Stomach (tissue), 9 donors: Measurements from ENCODE around the gene CDH16. TPM values are rescaled to one million over a fixed set of nuclear protein-coding genes. Genes with fewer than 3 reads are reported as not detected.

Source experiments
- DNase-seq, 2 donors: peaks; one replicate each; pipeline versions ENCODE4 v3.0.0 to v3.0.0-alpha.2; 2013 to 2019
- H3K27ac ChIP-seq, 5 donors: fragments of 200-600 bp in 4 of 5; sonication (generic) in 4 of 5; one replicate each; pipeline ENCODE4 v1.5.1; 2013 to 2019; ENCODE audit warnings: mild to moderate bottlenecking in 1 of 5, moderate library complexity in 1 of 5
- H3K27me3 ChIP-seq, 3 donors: fragments of 200-600 bp; sonication (generic); one replicate each; pipeline ENCODE4 v1.5.1; 2017 to 2019; ENCODE audit warnings: mixed run types in 1 of 3
- H3K36me3 ChIP-seq, 4 donors: fragments of 200-600 bp; sonication (generic); 1 replicate in 3 of 4; 2 replicates in 1 of 4; pipeline ENCODE4 v1.5.1; 2016 to 2019
- H3K4me1 ChIP-seq, 4 donors: fragments of 200-600 bp; sonication (generic); one replicate each; pipeline ENCODE4 v1.5.1; 2016 to 2019
- H3K4me3 ChIP-seq, 4 donors: fragments of 200-600 bp; sonication (generic) in 3 of 4; one replicate each; pipeline ENCODE4 v1.5.1; 2016 to 2019; ENCODE audit warnings: mild to moderate bottlenecking in 1 of 4
- H3K9me3 ChIP-seq, 4 donors: fragments of 200-600 bp; sonication (generic); one replicate each; pipeline ENCODE4 v1.5.1; 2016 to 2019
- CTCF ChIP-seq, 7 experiments: fragments of 450-650 bp in 4 of 7; fragments of 200-600 bp in 3 of 7; sonication (generic) in 3 of 7; IDR thresholded peaks; one replicate each; pipeline ENCODE4 v1.5.1; 2016 to 2019; ENCODE audit warnings: antibody characterized with exemption in 7 of 7, control low read depth in 2 of 7, mild to moderate bottlenecking in 1 of 7
- EP300 ChIP-seq: sonication (generic); formaldehyde crosslinking; IDR thresholded peaks from one replicate; pipeline ENCODE4 v1.6.1; 2017; ENCODE audit warnings: antibody characterized with exemption
- POLR2A ChIP-seq, 4 donors: fragments of 450-650 bp; IDR thresholded peaks; one replicate each; pipeline ENCODE4 v1.6.1; 2016; ENCODE audit warnings: antibody characterized with exemption in 4 of 4, control low read depth in 2 of 4, mild to moderate bottlenecking in 1 of 4, moderate library complexity in 1 of 4
- POLR2AphosphoS5 ChIP-seq, 3 donors: sonication (generic); formaldehyde crosslinking; IDR thresholded peaks; one replicate each; pipeline ENCODE4 v1.6.1; 2016; ENCODE audit warnings: antibody characterized with exemption in 3 of 3
- WGBS, 5 donors: extraction: QIAGEN DNeasy Blood & Tissue Kit in 3 of 5; methylation state at CpG; one replicate each; pipeline versions ENCODE4 v1.1.5 to v1.1.7; 2013 to 2018; 5-methylcytosine and 5-hydroxymethylcytosine counted together
- intact Hi-C: fragments of 100-400 bp; cut with DNase I; formaldehyde crosslinking; loops from one replicate; pipeline ENCODE4 v1.15.1; 2023; ENCODE audit warnings: low total_unique reads
- polyA plus RNA-seq, 3 donors: library from polyadenylated mRNA; stranded (reverse); fragments of 200-250 nt; gene quantifications; one replicate each; pipeline ENCODE4 v1.2.3, GENCODE V29; 2013
- total RNA-seq, 5 donors: library from RNA; depleted of rRNA; stranded (reverse); fragments of >200 nt; gene quantifications; one replicate each; pipeline versions ENCODE4 v1.1.0 to v1.2.3, GENCODE V29; 2014 to 2016
- donor health status: healthy with polysubstance abuse.
- donor health status: Bipolar disorder and iron deficiency.
- donor health status: healthy.

The CDH16 gene
- total and polyA plus RNA-seq, 8 donors, result 0.14 to 2.3 (median 1.1) TPM; not detected in 5

DNA sequence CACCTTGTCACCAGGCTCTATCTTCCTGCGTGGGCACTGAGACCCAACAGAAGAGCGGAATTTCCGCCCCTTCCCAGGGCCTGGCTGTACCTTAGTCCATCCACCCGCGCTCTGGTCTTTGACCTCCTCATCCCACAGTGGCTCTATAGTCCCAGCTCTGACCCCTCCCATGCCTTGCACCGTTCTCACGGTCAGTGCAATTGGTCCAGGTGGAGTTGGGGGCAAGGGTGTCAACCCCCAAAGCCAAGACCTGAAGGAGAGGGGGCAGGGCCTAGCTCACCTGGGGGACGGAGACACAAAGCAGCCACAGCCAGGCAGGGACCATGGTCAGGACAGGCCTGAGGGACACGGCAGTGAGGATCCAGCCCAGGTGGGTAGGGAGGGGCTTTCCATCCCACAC, 944 bp downstream of the CDH16 start:
- H3K36me3 ChIP-seq, result peaks cover 0 to 8% (median 0%) of the 10 kb centered on the region in 4 donors
- TF ChIP-seq POLR2AphosphoS5 (IDR thresholded peaks at IDR 0.05) (no peak), CTCF (IDR thresholded peaks at IDR 0.05) (no peak), EP300 (no peak), POLR2A (IDR thresholded peaks at IDR 0.05) (no peak)
- intact Hi-C loops, result no loop called here
- no peaks in the 10 kb centered on the region for H3K9me3 ChIP-seq
- no peak overlapping the region for H3K4me3 ChIP-seq
- peaks cover 0 to 39% (median 19%) of the 10 kb centered on the region in 4 donors for H3K4me1 ChIP-seq
- H3K27ac ChIP-seq, result no peak overlapping the region
- peaks cover 0 to 17% (median 0%) of the 10 kb centered on the region in 3 donors for H3K27me3 ChIP-seq
- DNase-seq, result no peak
- 85 to 91% (median 88%) methylated on average over 9 of the region's 9 CpGs for WGBS, 5 donors

GRCh38 chr16:66916518-66916917, 2.2 kb downstream of the CDH16 start:
- Histone ChIP-seq H3K4me1 (peaks cover 0 to 29% (median 13%) of the 10 kb centered on the region in 4 donors), H3K9me3 (no peaks in the 10 kb centered on the region), H3K27me3 (peaks cover 0 to 8% (median 0%) of the 10 kb centered on the region in 3 donors), H3K27ac (no peak overlapping the region), H3K4me3 (no peak overlapping the region), H3K36me3 (peaks cover 0 to 2% (median 0%) of the 10 kb centered on the region in 4 donors)
- WGBS, 5 donors, result 83 to 91% (median 85%) methylated on average over 6 of the region's 6 CpGs
- TF ChIP-seq CTCF (IDR thresholded peaks at IDR 0.05), result no peak
- TF ChIP-seq POLR2AphosphoS5 (IDR thresholded peaks at IDR 0.05), result no peak
- TF ChIP-seq POLR2A (IDR thresholded peaks at IDR 0.05), result no peak
- TF ChIP-seq EP300, result no peak
- intact Hi-C loops, result no loop called here
- no peak for DNase-seq

DNA sequence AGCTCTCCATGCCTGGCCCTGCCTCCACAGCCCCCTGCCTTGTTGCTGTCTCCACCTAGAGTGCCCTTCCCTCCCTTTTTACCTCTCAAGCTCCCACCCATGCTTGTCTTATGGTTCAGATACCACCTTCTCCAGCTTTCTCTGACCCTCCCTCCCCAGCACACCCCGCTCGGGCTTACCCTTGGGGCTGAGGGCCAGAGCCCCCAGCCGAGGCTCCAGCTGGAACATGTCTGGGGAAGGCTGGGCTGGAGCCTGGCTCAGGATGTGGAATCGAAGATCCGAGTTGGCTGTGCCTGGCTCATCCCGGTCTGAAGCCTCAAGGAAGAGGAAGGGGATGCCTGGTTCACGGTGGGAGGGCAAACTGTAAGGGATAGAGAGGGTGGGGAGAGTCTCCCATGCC, 3.6 kb downstream of the CDH16 start:
- no peaks in the 10 kb centered on the region for H3K27me3 ChIP-seq
- intact Hi-C loops, result no loop called here
- H3K36me3 ChIP-seq, result no peaks in the 10 kb centered on the region
- no peak for DNase-seq
- peaks cover 0 to 16% (median 8%) of the 10 kb centered on the region in 4 donors for H3K4me1 ChIP-seq
- no peak overlapping the region for H3K27ac ChIP-seq
- no peak overlapping the region for H3K4me3 ChIP-seq
- WGBS, 5 donors, result 51 to 69% (median 64%) methylated on average over 6 to 7 of the region's 7 CpGs
- TF ChIP-seq EP300, result no peak
- no peak for TF ChIP-seq POLR2AphosphoS5 (IDR thresholded peaks at IDR 0.05)
- TF ChIP-seq CTCF (IDR thresholded peaks at IDR 0.05), result no peak
- no peak for TF ChIP-seq POLR2A (IDR thresholded peaks at IDR 0.05)
- no peaks in the 10 kb centered on the region for H3K9me3 ChIP-seq

DNA sequence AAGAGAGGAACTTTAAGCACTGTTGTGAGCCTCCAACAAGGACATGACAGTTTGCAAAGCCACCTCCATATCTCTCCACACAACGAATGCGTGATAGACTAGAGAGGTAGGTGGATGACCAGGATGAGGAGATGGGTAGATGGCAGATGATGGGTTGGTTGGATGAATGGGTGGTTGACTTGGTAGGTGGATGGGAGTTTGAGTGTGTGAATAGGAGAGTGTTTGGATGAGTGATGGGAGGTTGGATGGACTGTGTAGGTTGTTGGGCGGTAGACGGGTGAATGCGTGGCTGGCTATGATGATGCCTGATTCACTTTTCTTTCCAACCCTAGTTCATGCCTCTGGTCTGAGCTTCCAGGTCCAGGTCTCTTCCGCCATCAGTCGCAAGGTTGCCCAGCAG, 4.1 kb downstream of the CDH16 start:
- Histone ChIP-seq H3K27me3 (no peaks in the 10 kb centered on the region), H3K4me3 (no peak overlapping the region), H3K4me1 (peaks cover 0 to 11% (median 5%) of the 10 kb centered on the region in 4 donors), H3K36me3 (no peaks in the 10 kb centered on the region), H3K27ac (no peak overlapping the region), H3K9me3 (no peaks in the 10 kb centered on the region)
- WGBS, 5 donors, result 95 to 98% (median 96%) methylated on average over 7 of the region's 7 CpGs
- intact Hi-C loops, result no loop called here
- TF ChIP-seq CTCF (IDR thresholded peaks at IDR 0.05), result no peak
- TF ChIP-seq POLR2AphosphoS5 (IDR thresholded peaks at IDR 0.05), result no peak
- TF ChIP-seq POLR2A (IDR thresholded peaks at IDR 0.05), result no peak
- TF ChIP-seq EP300, result no peak
- DNase-seq, result no peak
